GM18507 (cell line): ENCODE measurements around the gene RABAC1.

Source experiments
- DNase-seq: peaks from one replicate; pipeline ENCODE4 v3.0.0; 2011; ENCODE audit warnings: low read depth; ENCODE audit not compliant: insufficient read length; ENCODE audit errors: extremely low spot score
- FAIRE-seq: peaks from 2 replicates; lab custom pipeline; 2011; peaks lifted over from hg19 to GRCh38; lab: Jason Lieb, UNC

RABAC1 gene

GRCh38 chr19:41907994-41908615 lies 51.0 kb downstream of the RABAC1 start:
- FAIRE-seq = no peak

GRCh38 chr19:41906916-41907680 lies 52.0 kb downstream of the RABAC1 start:
- FAIRE-seq (no peak), DNase-seq (no peak)

More at GRCh38 chr19:41907994-41908615, 51.0 kb downstream of the RABAC1 start:
- no peak for DNase-seq
